Measurements from ENCODE around the gene PEX14.

- TF ChIP-seq ZNF134 (CRISPR knock-in tag; conservative IDR thresholded peaks at IDR 0.05) (no peak), ZBTB7A (IDR thresholded peaks at IDR 0.05; ENCODE audit: borderline replicate concordance, control insufficient read depth, low read depth, low read length) (no peak), ZBTB11 (CRISPR knock-in tag; IDR thresholded peaks at IDR 0.05) (no peak), CTCF (IDR thresholded peaks at IDR 0.05 in 2 of 3, conservative IDR thresholded peaks at IDR 0.05 in 1 of 3; ENCODE audit: insufficient read depth in 2 of 3, low read depth in 1 of 3, low read length in 3 of 3) (no peak), PREB (CRISPR knock-in tag; IDR thresholded peaks at IDR 0.05) (no peak), SIN3A (IDR thresholded peaks at IDR 0.05; ENCODE audit: borderline replicate concordance in 2 of 2, control insufficient read depth in 1 of 2, low read depth in 2 of 2, low read length in 2 of 2) (no peak)
Observed at GRCh38 chr1:10429868-10430215, 44.9 kb upstream of the PEX14 start.
